ENCODE results near the gene OR51G1.

Gene OR51G1

GRCh38 chr11:4932751-4933150 lies 8.6 kb upstream of the OR51G1 start:
- Histone ChIP-seq H3K9me3 (ENCODE audit: control extremely low read depth in 1 of 5, control insufficient read depth in 4 of 5, insufficient read depth in 2 of 5, low read depth in 1 of 5, low read length in 4 of 5) (no peaks in the 10 kb centered on the region), H3K27ac (ENCODE audit: insufficient read depth in 1 of 2, low read depth in 1 of 2, low read length in 2 of 2, poor library complexity in 1 of 2, severe bottlenecking in 2 of 2) (no peak overlapping the region), H3K27me3 (replicated peaks in 2 of 5; ENCODE audit: control insufficient read depth in 4 of 5, insufficient read depth in 5 of 5, low read length in 4 of 5) (peaks cover 0 to 3% (median 0%) of the 10 kb centered on the region in 5 experiments), H3K36me3 (ENCODE audit: control insufficient read depth in 4 of 4, insufficient read depth in 4 of 4, low read length in 3 of 4) (no peaks in the 10 kb centered on the region), H3K4me3 (ENCODE audit: control insufficient read depth in 1 of 7, extremely low read depth in 1 of 7, insufficient read depth in 4 of 7, low read depth in 2 of 7, low read length in 6 of 7) (no peak overlapping the region), H3K4me1 (ENCODE audit: control extremely low read depth in 1 of 4, control insufficient read depth in 4 of 4, insufficient read depth in 4 of 4, low read length in 3 of 4) (no peaks in the 10 kb centered on the region)
- ChIA-PET POLR2A (no interaction called here), CTCF (no interaction called here)
- 91% methylated on average over 3 of the region's 4 CpGs for WGBS (ENCODE audit: insufficient coverage)
- DNase-seq: no peak

- peaks cover 0 to 3% (median 2%) of the 10 kb centered on the region in 5 experiments for H3K27me3 ChIP-seq (replicated peaks in 2 of 5; ENCODE audit: control insufficient read depth in 4 of 5, insufficient read depth in 5 of 5, low read length in 4 of 5)
- no peaks in the 10 kb centered on the region for H3K4me1 ChIP-seq (ENCODE audit: control extremely low read depth in 1 of 4, control insufficient read depth in 4 of 4, insufficient read depth in 4 of 4, low read length in 3 of 4)
- CTCF ChIA-PET: no interaction called here
- DNase-seq: no peak
- no peak overlapping the region for H3K27ac ChIP-seq (ENCODE audit: insufficient read depth in 1 of 2, low read depth in 1 of 2, low read length in 2 of 2, poor library complexity in 1 of 2, severe bottlenecking in 2 of 2)
- no peak overlapping the region for H3K4me3 ChIP-seq (ENCODE audit: control insufficient read depth in 1 of 7, extremely low read depth in 1 of 7, insufficient read depth in 4 of 7, low read depth in 2 of 7, low read length in 6 of 7)
- H3K36me3 ChIP-seq (ENCODE audit: control insufficient read depth in 4 of 4, insufficient read depth in 4 of 4, low read length in 3 of 4): no peaks in the 10 kb centered on the region
- H3K9me3 ChIP-seq (ENCODE audit: control extremely low read depth in 1 of 5, control insufficient read depth in 4 of 5, insufficient read depth in 2 of 5, low read depth in 1 of 5, low read length in 4 of 5): no peaks in the 10 kb centered on the region
- POLR2A ChIA-PET: no interaction called here
These were observed 2.5 kb upstream of the OR51G1 start for GRCh38 chr11:4926608-4927007.

- Histone ChIP-seq H3K27me3 (replicated peaks in 2 of 5; ENCODE audit: control insufficient read depth in 4 of 5, insufficient read depth in 5 of 5, low read length in 4 of 5) (no peaks in the 10 kb centered on the region), H3K4me1 (ENCODE audit: control extremely low read depth in 1 of 4, control insufficient read depth in 4 of 4, insufficient read depth in 4 of 4, low read length in 3 of 4) (no peaks in the 10 kb centered on the region), H3K4me3 (ENCODE audit: control insufficient read depth in 1 of 7, extremely low read depth in 1 of 7, insufficient read depth in 4 of 7, low read depth in 2 of 7, low read length in 6 of 7) (no peak overlapping the region), H3K27ac (ENCODE audit: insufficient read depth in 1 of 2, low read depth in 1 of 2, low read length in 2 of 2, poor library complexity in 1 of 2, severe bottlenecking in 2 of 2) (no peak overlapping the region), H3K9me3 (ENCODE audit: control extremely low read depth in 1 of 5, control insufficient read depth in 4 of 5, insufficient read depth in 2 of 5, low read depth in 1 of 5, low read length in 4 of 5) (no peaks in the 10 kb centered on the region), H3K36me3 (ENCODE audit: control insufficient read depth in 4 of 4, insufficient read depth in 4 of 4, low read length in 3 of 4) (no peaks in the 10 kb centered on the region)
- ChIA-PET CTCF (no interaction called here), POLR2A (no interaction called here)
- DNase-seq: no peak
- WGBS (ENCODE audit: insufficient coverage): no CpG with 5 or more reads among the region's 1 CpG
These were observed 1.8 kb downstream of the OR51G1 start for GRCh38 chr11:4922304-4922703.

- CTCF ChIA-PET: no interaction called here
- no peak for DNase-seq
- H3K4me3 ChIP-seq (ENCODE audit: control insufficient read depth in 1 of 7, extremely low read depth in 1 of 7, insufficient read depth in 4 of 7, low read depth in 2 of 7, low read length in 6 of 7): no peak overlapping the region
- no peaks in the 10 kb centered on the region for H3K9me3 ChIP-seq (ENCODE audit: control extremely low read depth in 1 of 5, control insufficient read depth in 4 of 5, insufficient read depth in 2 of 5, low read depth in 1 of 5, low read length in 4 of 5)
- no peaks in the 10 kb centered on the region for H3K4me1 ChIP-seq (ENCODE audit: control extremely low read depth in 1 of 4, control insufficient read depth in 4 of 4, insufficient read depth in 4 of 4, low read length in 3 of 4)
- no peak overlapping the region for H3K27ac ChIP-seq (ENCODE audit: insufficient read depth in 1 of 2, low read depth in 1 of 2, low read length in 2 of 2, poor library complexity in 1 of 2, severe bottlenecking in 2 of 2)
- WGBS (ENCODE audit: insufficient coverage): 80% methylated on average over 1 of the region's 1 CpG
- no peaks in the 10 kb centered on the region for H3K27me3 ChIP-seq (replicated peaks in 2 of 5; ENCODE audit: control insufficient read depth in 4 of 5, insufficient read depth in 5 of 5, low read length in 4 of 5)
- POLR2A ChIA-PET: no interaction called here
- H3K36me3 ChIP-seq (ENCODE audit: control insufficient read depth in 4 of 4, insufficient read depth in 4 of 4, low read length in 3 of 4): no peaks in the 10 kb centered on the region
These were observed 2.3 kb downstream of the OR51G1 start for GRCh38 chr11:4921796-4922195.

GRCh38 chr11:4919250-4919649 lies 4.9 kb downstream of the OR51G1 start, which contains the start of gene OR51G2:
TSS of gene OR51G2 (minus strand) at chr11:4919350. CDS start at chr11:4915663, 3,687 bp downstream.
- no peaks in the 10 kb centered on the region for H3K27me3 ChIP-seq (replicated peaks in 2 of 5; ENCODE audit: control insufficient read depth in 4 of 5, insufficient read depth in 5 of 5, low read length in 4 of 5)
- no peaks in the 10 kb centered on the region for H3K9me3 ChIP-seq (ENCODE audit: control extremely low read depth in 1 of 5, control insufficient read depth in 4 of 5, insufficient read depth in 2 of 5, low read depth in 1 of 5, low read length in 4 of 5)
- H3K27ac ChIP-seq (ENCODE audit: insufficient read depth in 1 of 2, low read depth in 1 of 2, low read length in 2 of 2, poor library complexity in 1 of 2, severe bottlenecking in 2 of 2): no peak within 1 kb of the TSS
- DNase-seq: no peak
- ChIA-PET POLR2A (no interaction called here), CTCF (no interaction called here)
- H3K4me1 ChIP-seq (ENCODE audit: control extremely low read depth in 1 of 4, control insufficient read depth in 4 of 4, insufficient read depth in 4 of 4, low read length in 3 of 4): no peaks in the 10 kb centered on the region
- WGBS (ENCODE audit: insufficient coverage): 97% methylated on average over 3 of the region's 4 CpGs
- no peak within 1 kb of the TSS for H3K4me3 ChIP-seq (ENCODE audit: control insufficient read depth in 1 of 7, extremely low read depth in 1 of 7, insufficient read depth in 4 of 7, low read depth in 2 of 7, low read length in 6 of 7)
- no peaks in the 10 kb centered on the region for H3K36me3 ChIP-seq (ENCODE audit: control insufficient read depth in 4 of 4, insufficient read depth in 4 of 4, low read length in 3 of 4)

GRCh38 chr11:4916581-4916980 lies 7.6 kb downstream of the OR51G1 start:
- no peak for DNase-seq

GRCh38 chr11:4903484-4903883 lies 20.7 kb downstream of the OR51G1 start, which contains the start of gene OR51A7:
TSS of gene OR51A7 (plus strand) at chr11:4903783. CDS start at chr11:4907370, 3,587 bp downstream.
- H3K9me3 ChIP-seq (ENCODE audit: control extremely low read depth in 1 of 5, control insufficient read depth in 4 of 5, insufficient read depth in 2 of 5, low read depth in 1 of 5, low read length in 4 of 5): peaks cover 0 to 4% (median 0%) of the 10 kb centered on the region in 5 experiments
- ChIA-PET POLR2A (no interaction called here), CTCF (no interaction called here)
- H3K4me3 ChIP-seq (ENCODE audit: control insufficient read depth in 1 of 7, extremely low read depth in 1 of 7, insufficient read depth in 4 of 7, low read depth in 2 of 7, low read length in 6 of 7): no peak within 1 kb of the TSS
- DNase-seq: no peak
- no peaks in the 10 kb centered on the region for H3K4me1 ChIP-seq (ENCODE audit: control extremely low read depth in 1 of 4, control insufficient read depth in 4 of 4, insufficient read depth in 4 of 4, low read length in 3 of 4)
- no peaks in the 10 kb centered on the region for H3K36me3 ChIP-seq (ENCODE audit: control insufficient read depth in 4 of 4, insufficient read depth in 4 of 4, low read length in 3 of 4)
- no peak within 1 kb of the TSS for H3K27ac ChIP-seq (ENCODE audit: insufficient read depth in 1 of 2, low read depth in 1 of 2, low read length in 2 of 2, poor library complexity in 1 of 2, severe bottlenecking in 2 of 2)
- no peaks in the 10 kb centered on the region for H3K27me3 ChIP-seq (replicated peaks in 2 of 5; ENCODE audit: control insufficient read depth in 4 of 5, insufficient read depth in 5 of 5, low read length in 4 of 5)

More at GRCh38 chr11:4916581-4916980, 7.6 kb downstream of the OR51G1 start:
- POLR2A ChIA-PET: no interaction called here
- H3K27me3 ChIP-seq (replicated peaks in 2 of 5; ENCODE audit: control insufficient read depth in 4 of 5, insufficient read depth in 5 of 5, low read length in 4 of 5): no peaks in the 10 kb centered on the region
- no peaks in the 10 kb centered on the region for H3K36me3 ChIP-seq (ENCODE audit: control insufficient read depth in 4 of 4, insufficient read depth in 4 of 4, low read length in 3 of 4)
- no peaks in the 10 kb centered on the region for H3K9me3 ChIP-seq (ENCODE audit: control extremely low read depth in 1 of 5, control insufficient read depth in 4 of 5, insufficient read depth in 2 of 5, low read depth in 1 of 5, low read length in 4 of 5)
- CTCF ChIA-PET: no interaction called here
- H3K4me3 ChIP-seq (ENCODE audit: control insufficient read depth in 1 of 7, extremely low read depth in 1 of 7, insufficient read depth in 4 of 7, low read depth in 2 of 7, low read length in 6 of 7): no peak overlapping the region
- no peaks in the 10 kb centered on the region for H3K4me1 ChIP-seq (ENCODE audit: control extremely low read depth in 1 of 4, control insufficient read depth in 4 of 4, insufficient read depth in 4 of 4, low read length in 3 of 4)
- H3K27ac ChIP-seq (ENCODE audit: insufficient read depth in 1 of 2, low read depth in 1 of 2, low read length in 2 of 2, poor library complexity in 1 of 2, severe bottlenecking in 2 of 2): no peak overlapping the region
